K562 (cell line): ENCODE data around the gene BRD3. TPM values are rescaled to one million over a fixed set of nuclear protein-coding genes. Genes with fewer than 3 reads are reported as not detected.

Experiments
- BRF1 ChIP-seq: IDR thresholded peaks from 3 replicates; pipeline ENCODE4 v1.6.1; 2011; ENCODE audit warnings: borderline replicate concordance, mild to moderate bottlenecking; ENCODE audit not compliant: insufficient read length; ENCODE audit errors: extremely low read depth
- C11orf30 ChIP-seq: fragments of 450-650 bp; IDR thresholded peaks from 2 replicates; pipeline ENCODE4 v1.6.1; 2016; ENCODE audit warnings: low read depth, mild to moderate bottlenecking
- ETV1 ChIP-seq: fragments of 450-650 bp; conservative IDR thresholded peaks from 2 replicates; pipeline ENCODE4 v1.6.1; 2016; ENCODE audit warnings: missing genetic modification characterization, control low read depth, low read depth, missing compliant biosample characterization
- ETV5 ChIP-seq: sonication (generic); formaldehyde crosslinking; IDR thresholded peaks from 2 replicates; pipeline ENCODE4 v1.4.0; 2020; ENCODE audit warnings: low read depth, mild to moderate bottlenecking, missing genetic modification reagents
- FIP1L1 ChIP-seq: fragments of 200-400 bp; formaldehyde crosslinking; IDR thresholded peaks from 2 replicates; pipeline ENCODE4 v1.6.1; 2018; ENCODE audit warnings: mild to moderate bottlenecking, low read depth, low read length; ENCODE audit not compliant: poor library complexity, severe bottlenecking
- KDM5B ChIP-seq: fragments of 200-600 bp; sonication (generic); IDR thresholded peaks from 2 replicates; pipeline ENCODE4 v1.6.1; 2012; ENCODE audit warnings: low read depth, mild to moderate bottlenecking, moderate library complexity, low read length, control low read depth, inconsistent platforms; ENCODE audit not compliant: insufficient replicate concordance
- MLLT1 ChIP-seq, 2 experiments: fragments of 450-650 bp; IDR thresholded peaks; 2 replicates each; pipeline ENCODE4 v1.6.1; 2016
- NCOA6 ChIP-seq: fragments of 450-650 bp; IDR thresholded peaks from 2 replicates; pipeline ENCODE4 v1.6.1; 2017; ENCODE audit warnings: mild to moderate bottlenecking
- NEUROD1 ChIP-seq: fragments of 150-350 bp; IDR thresholded peaks from 2 replicates; pipeline ENCODE4 v1.6.1; 2014; ENCODE audit warnings: borderline replicate concordance, low read length, low read depth; ENCODE audit not compliant: partially characterized antibody
- NR3C1 ChIP-seq: sonication (generic); formaldehyde crosslinking; IDR thresholded peaks from 2 replicates; pipeline ENCODE4 v1.8.1; 2022; ENCODE audit warnings: missing genetic modification reagents
- PHF20 ChIP-seq: fragments of 450-650 bp; IDR thresholded peaks from 2 replicates; pipeline ENCODE4 v1.6.1; 2018; ENCODE audit not compliant: partially characterized antibody
- PHF8 ChIP-seq: fragments of 200-600 bp; sonication (generic); IDR thresholded peaks from 2 replicates; pipeline ENCODE4 v1.6.1; 2012; ENCODE audit warnings: mixed run types, mild to moderate bottlenecking, inconsistent platforms, low read length, moderate library complexity, borderline replicate concordance
- RCOR1 ChIP-seq, 2 experiments: IDR thresholded peaks; 2 replicates each; pipeline ENCODE4 v1.6.1; 2012; ENCODE audit warnings: low read depth in 2 of 2, low read length in 2 of 2, borderline replicate concordance in 1 of 2, improper control_type of control experiment in 1 of 2
- TFAP4 ChIP-seq: sonication (generic); formaldehyde crosslinking; IDR thresholded peaks from 2 replicates; pipeline ENCODE4 v1.8.0; 2022; ENCODE audit warnings: missing genetic modification reagents, mild to moderate bottlenecking, moderate library complexity, borderline replicate concordance
- ZNF398 ChIP-seq: fragments of 250-450 bp; sonication (Bioruptor Pico); IDR thresholded peaks from 2 replicates; pipeline ENCODE4 v1.8.0; 2021; ENCODE audit warnings: moderate library complexity, mild to moderate bottlenecking, inconsistent platforms
- ZNF609 ChIP-seq: sonication (generic); formaldehyde crosslinking; IDR thresholded peaks from 2 replicates; pipeline ENCODE4 v1.8.1; 2023; ENCODE audit warnings: missing genetic modification reagents, mild to moderate bottlenecking, borderline replicate concordance
- polyA plus RNA-seq, 8 experiments: library from polyadenylated mRNA; depleted of rRNA in 4 of 8; stranded (reverse) in 5 of 8; unstranded in 3 of 8; fragments of >200 nt; fragmentation: Nextera tagmentation in 2 of 8; fragmentation: Illumina TruSeq in 1 of 8; extraction: Ambion mirVana in 2 of 8; extraction: Trizol in 1 of 8; gene quantifications; 2 replicates each; pipeline versions ENCODE4 v1.2.1 to v1.2.3, GENCODE V29; 2011 to 2014; ENCODE audit warnings: inconsistent platforms in 1 of 8, missing spikeins in 1 of 8
- total RNA-seq, 7 experiments: library from RNA; depleted of rRNA in 6 of 7; stranded (reverse); fragments of >200 nt in 6 of 7; fragmentation: Illumina TruSeq in 2 of 7; extraction: Trizol in 2 of 7; gene quantifications; 2 replicates each; pipeline versions ENCODE4 v1.2.1 to v1.2.3, GENCODE V29; 2011 to 2021; ENCODE audit warnings: low replicate concordance in 1 of 7

The BRD3 gene
- total and polyA plus RNA-seq, 9 of the 15 experiments (the other 6 are each of a cell fraction or from before 2014, with no cell fraction given): 0.82 to 37.1 (median 4.2) TPM

GRCh38 chr9:134025606-134026541 is 42.0 kb downstream of the BRD3 start (continued):
- TF ChIP-seq ZNF398: no peak
- 0 out of 2 replicates have a peak, but pooled peaks have one; percentile 46 for TF ChIP-seq ETV5 (CRISPR knock-in tag)
- no peak for TF ChIP-seq NCOA6
- TF ChIP-seq ETV1 (tag): peak; percentile 63
- TF ChIP-seq NR3C1 (CRISPR knock-in tag): no peak
- TF ChIP-seq PHF8: peak; percentile 52; the same call in 1 of the 2 replicates
- no peak for TF ChIP-seq BRF1
- TF ChIP-seq NEUROD1: no peak
- TF ChIP-seq TFAP4 (CRISPR knock-in tag): no peak
- TF ChIP-seq KDM5B: peak; percentile 32
- no peak for TF ChIP-seq MLLT1 (IDR thresholded peaks at IDR 0.05)
- TF ChIP-seq FIP1L1: peak; percentile 4
- TF ChIP-seq C11orf30: no peak
- peak; percentile 38 for TF ChIP-seq PHF20
- no peak for TF ChIP-seq ZNF609
- TF ChIP-seq RCOR1 (IDR thresholded peaks at IDR 0.05; ENCODE audit: borderline replicate concordance in 1 of 2, low read depth in 2 of 2, low read length in 2 of 2): no peak
